B cell (primary cell): ENCODE data around the gene PAK2. TPM values are rescaled to one million over a fixed set of nuclear protein-coding genes. Genes with fewer than 3 reads are reported as not detected.
A peak's percentile ranks its signal among the peaks of the same experiment; 100 is the strongest.
"Not testable (repeated sequence)": the region's sequence is repeated elsewhere in the genome, so short reads cannot be mapped to it uniquely, and the experiment has no call there.

ENCODE experiments used
- ATAC-seq: fragments of 200-7000 bp; cut with Tn5 transposase; one replicate; pipeline ENCODE4 v1.10.0; 2021; ENCODE audit warnings: low read depth, mild to moderate bottlenecking, moderate number of reproducible peaks, moderate library complexity
- CTCF ChIA-PET: fragments of 350-600 bp; sonication (Branson Sonifier 250); formaldehyde crosslinking; loops from one replicate; lab custom pipeline; 2021; ENCODE audit warnings: antibody characterized with exemption, inconsistent platforms; lab: Charles Lee
- POLR2A ChIA-PET: fragments of 350-600 bp; sonication (Branson Sonifier 250); formaldehyde crosslinking; loops from one replicate; lab custom pipeline; 2021; ENCODE audit warnings: antibody characterized with exemption; lab: Charles Lee
- DNase-seq: peaks from one replicate; pipeline ENCODE4 v3.0.0; 2013
- H2AFZ ChIP-seq: 2 replicates; pipeline ENCODE4 v1.6.1; 2012; ENCODE audit warnings: mild to moderate bottlenecking, low read depth, low read length; ENCODE audit not compliant: insufficient read depth, poor library complexity, severe bottlenecking
- H3K27ac ChIP-seq, 2 donors: 1 replicate in 1 of 2; 2 replicates in 1 of 2; pipeline ENCODE4 v1.5.1; 2012 to 2013; ENCODE audit warnings: low read length in 2 of 2, mild to moderate bottlenecking in 2 of 2, moderate library complexity in 1 of 2
- H3K27me3 ChIP-seq, 4 experiments: fragments of 200-600 bp in 1 of 4; sonication (generic) in 1 of 4; replicated peaks in 1 of 4; 1 replicate in 2 of 4; 2 replicates in 2 of 4; pipeline versions ENCODE4 v1.6.1 to v1.7.0; 2013 to 2016; ENCODE audit warnings: low read length in 3 of 4, mild to moderate bottlenecking in 2 of 4, mixed read lengths in 1 of 4, moderate library complexity in 1 of 4; ENCODE audit not compliant: insufficient read depth in 4 of 4, control insufficient read depth in 3 of 4; ENCODE audit errors: control extremely low read depth in 1 of 4
- H3K36me3 ChIP-seq, 2 experiments: replicated peaks in 1 of 2; 1 replicate in 1 of 2; 2 replicates in 1 of 2; pipeline versions ENCODE4 v1.6.1 to v1.7.1; 2013; ENCODE audit warnings: low read length in 1 of 2; ENCODE audit not compliant: insufficient read depth in 2 of 2, control insufficient read depth in 1 of 2; ENCODE audit errors: control extremely low read depth in 1 of 2, extremely low read depth in 1 of 2
- H3K4me1 ChIP-seq, 2 donors: fragments of 200-600 bp in 1 of 2; sonication (generic) in 1 of 2; 1 replicate in 1 of 2; 2 replicates in 1 of 2; pipeline versions ENCODE4 v1.5.1 to v1.6.1; 2013 to 2017; ENCODE audit warnings: low read length in 2 of 2; ENCODE audit not compliant: control insufficient read depth in 2 of 2, insufficient read depth in 2 of 2
- H3K4me2 ChIP-seq: replicated peaks from 2 replicates; pipeline ENCODE3; 2012; ENCODE audit warnings: mild to moderate bottlenecking, low read depth, low read length; ENCODE audit not compliant: poor library complexity, severe bottlenecking
- H3K4me3 ChIP-seq, 5 experiments: fragments of 200-600 bp in 1 of 5; sonication (generic) in 1 of 5; 1 replicate in 3 of 5; 2 replicates in 2 of 5; pipeline versions ENCODE4 v1.5.1 to v1.7.0; 2011 to 2016; ENCODE audit warnings: low read length in 4 of 5, mild to moderate bottlenecking in 4 of 5, low read depth in 2 of 5, control low read depth in 1 of 5, moderate library complexity in 1 of 5; ENCODE audit not compliant: insufficient read depth in 1 of 5; ENCODE audit errors: control extremely low read depth in 1 of 5, extremely low read depth in 1 of 5
- H3K79me2 ChIP-seq: fragments of 200-600 bp; sonication (generic); one replicate; pipeline ENCODE4 v1.6.0; 2016; ENCODE audit warnings: low read length; ENCODE audit not compliant: control insufficient read depth, insufficient read depth
- H3K9ac ChIP-seq: fragments of 200-600 bp; sonication (generic); 2 replicates; pipeline ENCODE4 v1.6.1; 2017; ENCODE audit warnings: mild to moderate bottlenecking, low read length, moderate library complexity
- H3K9me3 ChIP-seq, 3 donors: one replicate each; pipeline versions ENCODE4 v1.6.1 to v1.7.1; 2013; ENCODE audit warnings: low read length in 2 of 3; ENCODE audit not compliant: control insufficient read depth in 2 of 3, insufficient read depth in 1 of 3; ENCODE audit errors: control extremely low read depth in 1 of 3
- H4K20me1 ChIP-seq: 2 replicates; pipeline ENCODE4 v1.6.0; 2012; ENCODE audit warnings: mild to moderate bottlenecking, low read length; ENCODE audit not compliant: insufficient read depth, control insufficient read depth, poor library complexity, severe bottlenecking
- H3K27ac Mint-ChIP-seq: one replicate; pipeline ENCODE4 v1.8.0; 2021; ENCODE audit warnings: mixed read lengths
- H3K27me3 Mint-ChIP-seq: one replicate; pipeline ENCODE4 v1.8.0; 2021; ENCODE audit warnings: mixed read lengths
- H3K4me1 Mint-ChIP-seq: one replicate; pipeline ENCODE4 v1.8.0; 2021; ENCODE audit warnings: mixed read lengths
- H3K4me3 Mint-ChIP-seq: one replicate; pipeline ENCODE4 v1.8.0; 2021; ENCODE audit warnings: mixed read lengths
- H3K9me3 Mint-ChIP-seq: one replicate; pipeline ENCODE4 v1.8.0; 2022; ENCODE audit warnings: mixed read lengths; ENCODE audit not compliant: insufficient read depth
- CTCF ChIP-seq: fragments of 200-600 bp; IDR thresholded peaks from one replicate; pipeline ENCODE4 v1.8.0; 2022; ENCODE audit warnings: antibody characterized with exemption, mild to moderate bottlenecking
- EZH2 ChIP-seq: IDR thresholded peaks from 2 replicates; pipeline ENCODE4 v1.6.1; 2012; ENCODE audit warnings: borderline replicate concordance, low read depth, mild to moderate bottlenecking, moderate library complexity, low read length; ENCODE audit not compliant: insufficient read depth, poor library complexity, severe bottlenecking
- WGBS: methylation state at CpG from one replicate; pipeline ENCODE4 v1.1.5; 2013; ENCODE audit warnings: missing lambda C conversion rate; ENCODE audit not compliant: insufficient coverage; 5-methylcytosine and 5-hydroxymethylcytosine counted together
- intact Hi-C: fragments of 100-400 bp; cut with micrococcal nuclease; formaldehyde crosslinking; loops from one replicate; pipeline ENCODE4 v1.10.0; 2022
- polyA plus RNA-seq: library from polyadenylated mRNA; depleted of rRNA; stranded (reverse); fragments of >200 nt; gene quantifications from 2 replicates; pipeline ENCODE4 v1.2.3, GENCODE V29; 2012
- total RNA-seq, 2 donors: library from RNA; stranded (reverse); fragments of 120-200 nt in 1 of 2; gene quantifications; 1 replicate in 1 of 2; 2 replicates in 1 of 2; pipeline versions ENCODE4 v1.2.3 to v1.2.4, GENCODE V29; 2013 to 2022

PAK2 gene
- total and polyA plus RNA-seq, 2 donors (not counting 1 experiment from before 2014, with no cell fraction given) = 16.4 to 81.7 TPM

- Mint-ChIP-seq H3K27ac (peak overlapping the region; percentile 98), H3K9me3 (no peaks in the 10 kb centered on the region), H3K27me3 (no peaks in the 10 kb centered on the region), H3K4me1 (peaks cover 30% of the 10 kb centered on the region), H3K4me3 (peak overlapping the region; percentile 100)
- H3K27me3 ChIP-seq = no peaks in the 10 kb centered on the region
- H3K9ac ChIP-seq = peak overlapping the region; percentile 97
- 80% methylated on average over 1 of the region's 5 CpGs for WGBS
- peaks cover 39% of the 10 kb centered on the region for H4K20me1 ChIP-seq
- H3K27ac ChIP-seq = peak overlapping the region in 1 of 2 donors; percentile 96
- peak overlapping the region; percentile 91 for H2AFZ ChIP-seq
- POLR2A ChIA-PET = no interaction called here
- intact Hi-C loops = loop anchor here (2.0 to 10.0 kb wide), 2 partner anchors 63 to 133 kb away; no protein-coding TSS in a partner anchor
- H3K36me3 ChIP-seq = peaks cover 0 to 6% of the 10 kb centered on the region in 2 experiments
- H3K4me2 ChIP-seq = peak overlapping the region; percentile 92
- H3K79me2 ChIP-seq = peaks cover 85% of the 10 kb centered on the region
- H3K9me3 ChIP-seq = no peaks in the 10 kb centered on the region
- peak overlapping the region; percentile 45 to 97 (median 69) for H3K4me3 ChIP-seq
- no peak for TF ChIP-seq CTCF
- no peak for TF ChIP-seq EZH2
- peaks cover 21 to 26% of the 10 kb centered on the region in 2 donors for H3K4me1 ChIP-seq
- DNase-seq = no peak
- ATAC-seq = no peak
- CTCF ChIA-PET = interaction anchor here (1.0 to 3.1 kb wide), 4 partner anchors 56 to 205 kb away, joined by 3 to 14 read pairs (median 6); partner anchors contain the start of gene SENP5
Measured at GRCh38 chr3:196741249-196741889, 1.7 kb downstream of the PAK2 start.

- H3K4me3 ChIP-seq = not testable (repeated sequence)
Measured at GRCh38 chr3:196743569-196743968, 3.9 kb downstream of the PAK2 start.

More at GRCh38 chr3:196743569-196743968, 3.9 kb downstream of the PAK2 start:
- H3K36me3 ChIP-seq, H3K27me3 Mint-ChIP-seq, ATAC-seq, H3K9ac ChIP-seq, DNase-seq, H3K9me3 Mint-ChIP-seq, POLR2A ChIA-PET, H3K4me3 Mint-ChIP-seq, H3K9me3 ChIP-seq, H3K27ac Mint-ChIP-seq, H2AFZ ChIP-seq, H3K27me3 ChIP-seq, H3K4me2 ChIP-seq, CTCF ChIA-PET: not testable (repeated sequence)
- Histone ChIP-seq H3K79me2 (peaks cover 98% of the 10 kb centered on the region), H3K4me1 (peaks cover 25 to 26% of the 10 kb centered on the region in 2 donors), H4K20me1 (peaks cover 53% of the 10 kb centered on the region), H3K27ac (peak overlapping the region in 1 of 2 donors; percentile 46)
- H3K4me1 Mint-ChIP-seq = peaks cover 40% of the 10 kb centered on the region
- intact Hi-C loops = loop anchor here (10.0 kb wide), 1 partner anchor 61 kb away; no protein-coding TSS in a partner anchor
- WGBS = 100% methylated on average over 1 of the region's 10 CpGs
